NCI-H2171 (cell line): ENCODE results near the gene RASGEF1C.

Source experiments
- DNase-seq: peaks from one replicate; lab custom pipeline; 2025; lab: John Stamatoyannopoulos, UW

Gene RASGEF1C

DNA sequence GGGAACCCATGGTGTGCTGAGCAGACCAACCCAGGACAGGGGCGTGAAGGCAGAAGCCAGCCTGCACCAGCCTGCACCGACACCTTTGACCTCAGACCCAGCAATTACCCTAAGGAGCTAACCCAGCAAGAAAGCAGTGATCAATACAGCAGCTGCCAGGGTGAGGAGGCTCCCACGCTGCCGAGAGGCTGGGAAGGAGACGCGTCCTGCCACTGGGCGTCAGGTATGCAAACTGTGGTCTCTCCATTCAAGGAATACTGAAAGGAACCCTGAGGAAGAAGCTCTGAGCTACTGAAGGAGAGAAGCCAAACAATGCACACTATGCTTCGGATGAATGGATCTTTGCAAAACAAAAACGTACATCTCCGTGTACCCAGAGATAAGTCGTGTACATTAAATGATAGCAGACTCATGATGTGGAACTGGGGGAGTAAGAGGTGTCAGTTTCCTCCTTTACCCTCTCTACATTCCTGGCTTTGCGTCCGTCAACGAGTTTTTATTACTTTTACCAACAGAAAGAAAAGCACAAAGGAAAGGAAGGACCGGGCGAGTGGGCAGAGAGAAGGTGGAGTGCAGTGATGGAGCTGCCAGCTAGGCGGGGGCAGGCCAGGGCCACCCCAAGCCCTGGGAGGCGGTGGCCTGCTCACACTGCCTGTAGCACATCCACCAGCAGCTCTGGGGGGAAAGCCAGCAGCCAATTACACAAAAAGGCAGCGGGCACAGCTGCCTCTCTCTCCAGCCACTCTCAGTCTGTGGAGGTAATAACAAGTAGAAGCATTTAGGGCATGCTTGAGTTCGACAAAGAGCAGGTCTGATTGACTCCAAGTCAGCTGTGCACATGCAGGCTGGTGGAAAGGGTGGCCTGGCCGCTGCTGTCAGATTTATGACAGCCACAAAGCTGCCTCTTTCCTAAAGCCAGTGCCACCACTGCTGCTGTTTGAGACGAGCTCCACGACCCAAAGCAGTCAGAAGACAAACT is 29.3 kb downstream of the RASGEF1C start:
- DNase-seq: no peak

DNA sequence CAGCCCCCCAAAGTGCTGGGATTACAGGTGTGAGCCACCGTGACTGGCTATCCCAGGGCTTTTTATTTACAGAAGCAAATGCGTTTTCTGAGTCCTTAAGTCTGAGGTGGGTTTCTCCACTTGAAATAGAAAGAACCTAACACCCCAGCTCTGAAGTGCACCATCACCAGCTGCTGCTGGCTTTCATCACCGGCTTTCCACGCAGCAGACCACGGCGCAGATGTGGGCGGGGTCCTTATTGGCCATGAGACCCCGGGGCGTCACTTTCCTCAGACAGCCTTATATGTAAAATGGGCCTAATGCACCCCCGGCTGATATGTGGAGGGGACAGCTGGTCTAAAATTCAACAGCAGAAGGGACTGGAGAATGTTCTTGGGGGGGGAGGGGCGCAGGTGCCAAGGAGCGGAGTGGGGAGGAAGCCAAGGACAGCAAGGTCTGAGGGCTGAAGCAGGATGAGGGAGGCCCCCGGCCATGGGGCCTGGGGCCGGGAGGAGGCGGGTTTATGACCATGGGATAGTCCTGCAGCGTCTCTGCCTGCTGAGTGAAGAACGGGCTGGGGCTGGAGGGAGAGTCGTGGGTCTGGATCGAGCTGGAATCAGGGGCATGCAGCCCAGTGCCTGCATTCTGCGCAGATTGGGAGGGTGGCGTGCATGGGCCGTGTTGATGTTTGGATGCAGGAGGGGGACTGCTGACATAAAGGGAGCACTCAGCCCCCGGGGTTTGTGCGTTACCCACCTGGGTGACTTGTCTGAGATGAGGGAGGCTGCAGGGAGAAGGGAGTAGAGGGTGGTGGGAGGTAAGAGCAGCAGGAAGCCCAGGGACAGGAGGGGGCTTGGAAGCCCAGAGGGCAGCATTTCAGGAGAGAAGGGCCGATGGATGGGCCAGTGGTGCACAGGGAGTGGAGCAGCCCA is 30.2 kb downstream of the RASGEF1C start:
- no peak for DNase-seq

DNA sequence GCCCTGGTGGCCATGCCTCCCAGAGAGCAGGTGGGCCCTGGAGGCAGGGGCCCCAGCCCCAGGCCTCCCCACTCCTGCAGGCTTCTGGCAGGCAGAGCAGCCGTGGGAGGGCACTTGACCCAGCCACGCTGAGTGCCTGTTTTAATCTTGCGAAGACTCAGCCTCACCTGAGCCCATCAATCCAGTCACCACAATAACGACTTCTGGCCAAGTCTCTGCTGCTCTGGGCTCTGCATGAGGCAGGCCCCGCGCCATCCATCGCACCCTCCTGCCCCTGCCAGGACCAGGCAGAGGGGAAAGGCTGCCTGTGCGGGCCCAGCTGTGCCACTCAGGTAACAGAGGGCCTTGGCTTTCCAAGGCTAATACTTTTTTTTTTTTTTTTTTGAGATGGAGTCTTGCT is 32.8 kb downstream of the RASGEF1C start:
- no peak for DNase-seq

DNA sequence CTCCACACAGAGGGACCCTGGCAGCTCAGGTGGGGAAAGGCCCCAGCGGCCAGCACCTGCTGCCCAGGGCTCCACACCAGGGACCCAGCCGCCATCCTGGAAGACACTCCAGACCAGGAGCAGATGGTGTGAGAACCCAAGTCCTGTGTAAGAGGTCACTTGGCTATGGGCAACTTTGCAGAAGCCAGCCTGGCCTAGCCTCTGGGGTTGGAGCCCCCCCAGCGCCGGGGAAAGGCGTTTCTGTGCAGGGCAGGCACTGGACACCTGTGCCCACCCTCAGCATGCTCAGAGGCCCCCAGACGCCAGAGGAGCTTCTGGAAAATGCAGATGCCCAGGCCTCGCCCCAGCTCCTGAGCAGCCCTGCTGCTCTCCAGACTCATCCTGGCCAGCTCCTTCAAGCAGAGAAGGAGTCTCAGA is 34.0 kb downstream of the RASGEF1C start:
- DNase-seq: no peak

DNA sequence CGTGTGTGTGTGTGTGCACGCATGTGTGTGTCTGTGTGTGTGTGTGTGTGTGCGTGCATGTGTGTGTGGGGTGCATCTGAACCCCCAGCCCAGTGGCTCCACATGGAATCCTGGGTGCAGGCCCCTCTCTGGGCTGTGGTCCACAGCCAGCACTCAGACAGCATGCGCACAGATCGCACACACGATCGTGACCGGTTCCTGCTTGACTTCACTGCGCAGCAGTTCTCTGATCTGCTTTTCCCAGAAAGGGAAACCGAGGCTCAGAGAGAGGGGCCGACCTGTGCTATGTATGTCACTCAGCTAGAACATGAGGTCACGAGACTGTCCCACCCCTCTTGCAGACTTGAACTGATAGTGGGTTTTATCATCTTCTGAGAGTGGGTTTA is 34.4 kb downstream of the RASGEF1C start:
- DNase-seq: no peak

DNA sequence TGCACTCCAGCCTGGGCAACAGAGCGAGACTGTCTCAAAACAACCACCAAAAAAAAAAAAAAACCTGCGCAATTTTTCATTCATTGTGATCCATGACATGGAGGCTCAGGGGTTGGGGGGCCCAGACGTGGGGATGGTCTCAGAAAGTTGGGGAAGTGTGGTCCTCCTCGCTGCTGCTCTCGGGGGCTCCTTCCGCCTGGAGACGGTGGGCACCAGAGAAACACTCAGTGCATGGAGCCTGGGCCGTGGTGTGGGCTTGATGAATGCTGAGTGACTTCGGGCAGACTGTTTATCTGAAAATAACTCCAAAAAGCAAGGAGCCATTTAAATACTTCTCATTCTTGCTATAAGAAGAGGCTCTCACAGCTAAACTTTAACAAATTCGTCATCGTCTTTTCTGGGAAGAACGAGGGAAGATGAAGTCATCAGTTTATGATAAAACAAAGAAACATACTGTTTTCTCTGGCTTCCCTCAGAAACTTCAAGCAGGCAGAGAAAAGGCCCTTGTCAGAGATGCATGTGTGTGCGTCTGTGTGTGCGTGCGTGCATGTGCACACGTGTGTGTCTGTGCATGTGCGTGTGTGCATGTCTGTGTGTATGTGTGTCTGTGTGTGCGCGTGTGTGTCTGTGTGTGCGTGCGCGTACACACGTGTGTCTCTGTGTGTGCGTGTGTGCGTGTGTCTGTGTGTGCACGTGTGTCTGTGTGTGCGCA is 35.0 kb downstream of the RASGEF1C start:
- DNase-seq: no peak

DNA sequence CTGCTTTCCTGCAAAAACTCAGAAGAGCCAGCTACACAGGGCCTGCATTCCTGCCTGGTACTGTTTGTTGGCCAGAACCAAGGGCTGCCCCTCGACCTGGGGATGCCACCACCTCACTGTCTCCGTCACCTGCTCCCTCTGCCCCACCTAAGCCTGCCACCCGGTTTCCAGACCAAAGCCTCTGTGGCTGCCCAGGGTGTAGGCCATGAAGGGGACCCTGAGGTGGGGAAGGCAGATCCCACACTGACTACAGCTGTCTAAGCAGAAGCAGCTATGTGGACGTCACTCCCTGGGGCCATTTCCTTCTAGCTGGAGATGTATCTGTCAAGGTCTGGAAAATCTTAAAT is 35.8 kb downstream of the RASGEF1C start:
- no peak for DNase-seq

DNA sequence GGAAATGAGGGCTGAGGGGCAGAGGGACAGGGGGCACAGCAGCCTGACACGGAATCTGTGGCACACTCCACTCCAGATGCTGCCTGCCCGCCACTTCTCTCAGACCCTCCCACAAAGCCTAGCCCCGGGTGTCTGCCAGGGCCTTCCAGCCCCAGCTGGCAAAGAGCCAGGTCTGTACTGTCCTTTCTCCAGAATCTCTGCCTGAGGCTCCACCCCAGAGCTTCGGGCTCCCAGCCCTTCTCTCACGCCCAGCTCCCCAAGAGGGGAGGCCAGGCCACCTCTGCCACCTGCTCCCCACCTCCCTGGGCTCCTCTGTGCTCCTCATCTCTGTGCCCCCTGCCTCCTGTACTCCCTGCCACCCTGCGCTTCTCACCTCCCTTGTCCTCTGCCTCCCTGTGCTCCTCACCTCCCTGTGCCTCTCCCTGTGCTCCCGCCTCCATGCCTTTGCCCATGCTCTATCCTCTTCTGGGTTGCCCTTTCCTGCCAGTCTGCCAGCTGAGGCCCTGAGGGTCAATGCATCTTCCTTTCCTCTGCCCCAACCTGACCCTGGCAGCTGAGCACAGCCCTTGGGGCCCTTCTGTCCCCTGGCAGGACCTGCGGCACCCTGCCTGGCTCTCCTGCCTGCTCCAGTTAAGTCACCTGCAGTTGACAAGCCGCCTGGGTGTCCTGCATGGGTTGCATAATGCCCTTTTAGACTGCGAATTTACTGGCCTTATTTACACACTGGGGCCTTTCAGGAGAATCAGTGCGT is 36.4 kb downstream of the RASGEF1C start:
- DNase-seq: peak; percentile 20

DNA sequence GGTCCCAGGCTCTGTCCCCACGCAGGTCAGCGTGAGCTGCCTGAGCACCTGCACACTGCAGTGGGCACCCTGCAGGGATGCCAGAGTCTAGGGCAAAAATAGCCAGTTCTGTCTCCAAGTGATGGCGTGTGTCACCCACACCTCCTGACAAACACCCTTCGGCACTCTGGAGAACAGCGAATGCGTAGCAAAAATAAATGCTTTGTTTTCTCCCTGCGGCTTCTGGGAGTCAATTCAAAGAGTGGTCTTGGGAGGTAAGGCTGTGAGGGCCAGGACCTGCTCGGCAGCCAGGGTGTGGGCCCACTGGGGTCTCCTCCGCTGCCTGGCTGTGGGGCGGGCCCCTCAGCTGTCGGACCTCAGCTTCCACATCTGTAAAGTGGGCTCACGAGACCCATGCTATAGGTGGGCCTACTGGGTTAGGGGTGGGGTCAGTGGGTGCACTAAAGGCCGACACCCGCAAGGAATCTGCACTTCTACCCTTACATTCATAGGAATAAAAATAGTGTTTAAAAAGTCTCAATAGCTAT is 37.4 kb downstream of the RASGEF1C start:
- no peak for DNase-seq

DNA sequence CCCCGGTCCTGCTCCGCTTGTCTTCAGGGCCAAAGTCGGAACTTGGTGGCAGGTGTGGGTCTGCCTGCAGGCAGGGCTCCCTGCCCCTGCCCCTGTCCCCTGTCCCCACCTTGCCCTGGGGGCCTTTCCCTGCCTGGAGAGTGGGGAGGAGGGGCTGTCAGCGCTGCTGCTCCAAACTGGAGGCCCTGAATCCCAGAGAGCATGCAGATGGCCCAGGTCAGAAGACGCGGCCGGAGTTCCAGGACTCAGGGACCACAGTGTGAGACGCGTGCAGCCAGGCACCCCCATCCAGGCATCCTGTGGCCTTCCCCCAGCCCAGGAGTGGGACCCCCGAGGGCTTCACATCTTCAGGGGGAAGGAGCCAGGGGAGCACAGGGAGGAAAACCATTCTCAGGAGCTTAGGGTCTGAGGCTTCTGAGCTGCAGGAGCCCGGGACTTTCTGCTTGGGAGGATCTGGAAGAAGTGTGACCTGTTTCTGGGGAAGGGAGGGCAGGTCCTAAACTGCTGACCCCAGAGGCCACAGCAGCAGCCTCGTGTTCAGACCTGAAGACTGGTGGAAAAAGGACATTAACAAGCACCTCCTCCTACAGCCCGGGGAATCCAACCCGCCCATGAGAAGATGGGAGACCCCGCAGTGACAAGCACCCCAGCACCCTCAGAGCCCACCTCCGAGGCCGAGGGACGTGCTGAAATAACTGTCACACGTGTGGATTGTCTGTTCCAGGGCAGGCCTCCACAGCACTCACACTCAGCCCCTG is 38.0 kb downstream of the RASGEF1C start:
- DNase-seq: no peak

DNA sequence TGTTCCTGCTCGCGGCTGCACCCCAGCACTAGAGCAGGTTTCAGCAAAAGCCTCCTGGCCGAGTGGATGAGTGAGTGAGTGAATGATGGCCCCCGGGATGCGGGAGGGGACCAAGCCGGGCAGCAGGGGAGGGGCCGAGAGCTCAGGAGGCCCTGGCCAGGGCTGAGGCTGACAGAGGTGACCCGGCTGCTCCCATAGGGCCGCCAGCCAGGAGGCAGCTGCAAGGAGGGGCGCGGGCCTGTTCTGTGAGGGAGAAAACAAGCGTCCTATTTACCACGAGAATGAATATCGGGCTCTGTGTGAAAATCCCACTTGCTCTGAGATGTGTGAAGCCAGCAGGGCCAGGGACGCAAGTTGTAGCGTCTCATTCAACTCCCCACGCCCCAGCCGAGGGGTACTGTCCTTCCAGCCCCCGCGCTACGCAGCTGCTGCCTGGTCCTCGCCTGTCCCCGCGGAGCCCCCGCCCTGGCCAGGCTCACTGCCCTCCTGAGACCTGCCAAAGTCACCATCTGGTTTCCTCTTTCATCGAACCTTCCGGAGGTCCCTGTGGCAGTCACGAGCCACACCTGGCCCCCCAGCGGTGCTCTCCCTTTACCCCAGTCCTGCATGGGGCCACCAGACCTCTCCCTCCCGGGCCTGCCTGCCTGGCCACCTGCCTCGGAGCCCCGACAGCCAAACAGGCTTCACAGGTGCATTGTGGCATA is 38.8 kb downstream of the RASGEF1C start:
- no peak for DNase-seq

DNA sequence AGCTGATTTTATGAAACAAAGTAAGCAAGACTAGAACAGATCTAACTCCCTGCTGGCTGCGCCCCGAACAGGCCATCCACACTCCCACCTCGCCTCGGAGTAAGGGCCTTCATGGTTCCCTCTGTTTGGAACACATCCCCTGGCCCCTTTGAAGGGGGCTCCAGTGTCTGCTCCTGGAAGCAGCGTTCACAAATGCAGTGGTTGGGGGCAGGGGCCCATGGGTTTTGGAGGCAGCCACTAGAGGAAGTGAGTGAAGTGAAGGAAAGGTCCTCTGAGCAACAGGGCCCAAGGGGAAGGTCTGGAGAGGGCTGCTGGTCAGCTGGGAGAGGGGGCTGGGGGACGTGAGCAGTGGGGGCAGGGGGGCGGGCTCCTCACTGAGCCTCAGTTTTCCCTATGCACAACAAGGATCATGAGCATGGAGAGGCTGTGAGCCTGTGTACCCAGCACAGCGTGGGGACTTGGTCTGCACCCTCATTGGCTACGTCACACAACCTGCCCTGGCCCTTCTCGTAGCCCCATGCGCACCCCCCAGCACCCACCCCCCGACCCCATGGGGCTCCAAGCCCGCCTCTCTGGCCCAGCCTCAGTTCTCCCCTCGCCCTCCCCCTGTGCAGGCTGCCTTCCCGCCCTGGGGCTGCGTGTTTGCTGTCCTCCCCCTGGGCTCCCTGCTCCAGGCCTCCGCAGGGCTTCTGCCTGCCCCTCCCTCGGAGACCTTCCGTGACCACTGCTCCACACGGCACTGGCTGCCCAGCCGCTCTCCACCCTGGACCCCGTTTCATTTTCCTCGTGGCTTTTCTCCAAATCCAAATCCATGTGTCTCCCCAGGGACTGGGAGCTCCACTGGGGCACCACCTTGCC is 39.5 kb downstream of the RASGEF1C start:
- DNase-seq: no peak

DNA sequence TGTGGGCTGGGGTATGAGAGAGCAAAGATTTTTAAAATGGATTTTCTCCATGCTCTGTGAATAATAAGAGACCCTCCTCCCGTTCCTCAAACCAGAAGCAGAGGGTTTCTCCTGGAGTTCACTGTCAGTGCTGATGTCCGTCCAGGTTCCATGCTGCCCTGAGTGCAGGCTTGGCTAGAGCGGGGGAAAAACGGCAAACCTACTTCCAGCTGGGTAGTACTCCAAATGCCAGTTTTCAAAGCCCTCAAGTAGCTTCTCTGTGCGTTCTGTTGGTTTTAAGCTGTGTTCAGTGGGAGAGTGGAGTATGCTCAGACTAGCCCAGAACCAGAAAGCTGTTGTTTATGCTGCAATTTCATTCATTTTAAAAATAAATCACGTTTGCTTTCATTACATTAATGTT is 40.3 kb downstream of the RASGEF1C start:
- no peak for DNase-seq

DNA sequence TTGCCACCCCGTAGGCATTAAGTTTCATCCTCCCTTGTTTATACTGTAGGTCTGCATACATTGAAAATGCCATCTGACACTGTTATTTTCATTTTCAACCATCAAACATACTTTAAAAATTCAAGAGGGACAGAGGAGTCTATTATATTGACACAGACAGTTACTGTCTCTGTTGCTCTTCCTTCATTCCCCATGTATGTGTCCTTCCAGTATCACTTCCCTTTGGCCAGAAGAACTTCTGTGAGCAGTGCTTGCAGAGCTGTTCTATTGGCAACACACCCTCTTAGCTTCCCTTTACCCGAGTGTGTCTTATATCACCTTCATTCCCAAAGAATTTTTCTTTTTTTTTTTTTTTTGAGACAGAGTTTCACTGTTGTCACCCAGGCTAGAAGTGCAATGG is 42.8 kb downstream of the RASGEF1C start:
- DNase-seq: no peak

DNA sequence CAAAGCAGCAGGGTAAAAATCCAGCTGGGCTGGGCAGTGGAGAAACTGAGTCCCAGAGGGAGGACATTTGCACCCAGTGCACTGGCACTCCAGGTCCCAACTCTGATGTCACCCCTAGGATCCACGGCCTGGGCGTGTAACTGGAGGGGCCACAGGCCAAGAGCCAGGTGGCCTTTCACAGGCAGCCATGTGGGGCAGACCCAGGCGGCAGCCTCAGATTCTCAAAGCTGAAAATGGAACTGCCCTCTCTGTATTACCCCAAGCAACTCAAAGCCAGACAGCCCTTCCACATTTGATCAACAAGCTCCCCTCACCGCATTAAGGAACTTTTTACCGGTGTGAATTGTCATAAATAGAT is 46.7 kb downstream of the RASGEF1C start:
- no peak for DNase-seq

DNA sequence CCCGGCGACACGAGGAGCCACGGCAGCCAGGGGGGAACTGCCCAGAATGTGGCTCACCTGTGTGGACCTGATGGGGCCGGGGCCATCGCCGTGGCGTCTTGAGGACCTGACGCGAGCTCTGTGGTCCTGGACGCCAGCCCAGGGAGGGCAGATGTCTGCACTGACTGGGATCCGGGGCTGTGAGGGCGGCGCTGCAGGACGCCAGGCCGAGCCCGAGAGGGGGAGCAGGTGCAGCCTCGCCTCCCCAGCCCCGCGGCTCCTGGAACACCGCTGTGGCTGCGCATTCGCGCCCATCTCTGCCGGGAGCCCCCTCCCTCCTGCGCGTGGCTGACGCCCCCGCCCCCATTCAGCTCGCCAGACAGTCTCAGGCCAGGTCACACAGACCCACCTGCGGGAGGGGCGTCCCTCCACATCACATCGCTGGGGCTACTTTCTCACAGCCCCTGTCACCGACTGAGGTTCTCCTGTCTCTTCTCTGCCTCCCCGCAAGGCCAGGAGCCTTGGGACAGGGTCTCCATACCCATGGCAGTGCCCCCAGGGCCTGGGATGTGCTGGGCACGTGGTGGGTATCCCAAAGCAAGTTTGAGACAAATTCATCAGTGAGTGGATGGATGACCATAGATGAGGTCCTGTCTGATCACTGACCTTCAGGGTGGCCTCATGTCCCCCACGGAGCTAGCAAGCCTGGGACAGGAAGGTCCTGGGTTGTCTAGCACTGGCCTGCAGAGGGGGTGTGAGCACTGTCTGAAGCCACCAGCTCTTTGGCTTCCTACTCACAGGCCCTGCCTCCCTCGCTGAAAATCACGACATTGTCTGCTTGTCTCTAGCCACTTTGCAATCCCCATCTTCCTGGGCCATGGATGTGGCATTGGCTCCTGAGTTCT is 47.3 kb downstream of the RASGEF1C start:
- peak; percentile 23 for DNase-seq

DNA sequence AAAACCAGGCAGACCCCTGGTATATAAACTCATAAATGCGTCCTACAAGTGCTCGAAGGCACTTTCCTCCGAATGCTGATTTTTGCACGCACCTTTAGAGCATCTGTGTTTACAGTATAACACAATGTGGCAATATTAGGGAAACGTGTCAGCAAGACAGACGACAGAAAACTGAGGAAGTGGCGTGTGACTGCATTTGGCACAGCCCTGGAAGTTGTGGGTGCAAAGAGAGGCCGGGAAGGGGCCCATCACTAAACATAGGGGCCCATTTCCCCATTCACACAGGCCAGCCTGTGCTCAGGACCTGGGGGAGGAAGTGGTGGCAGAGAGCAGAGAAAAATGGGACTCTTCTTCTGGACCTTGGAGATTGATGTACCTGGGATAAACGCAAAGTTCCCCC is 48.2 kb downstream of the RASGEF1C start:
- no peak for DNase-seq

DNA sequence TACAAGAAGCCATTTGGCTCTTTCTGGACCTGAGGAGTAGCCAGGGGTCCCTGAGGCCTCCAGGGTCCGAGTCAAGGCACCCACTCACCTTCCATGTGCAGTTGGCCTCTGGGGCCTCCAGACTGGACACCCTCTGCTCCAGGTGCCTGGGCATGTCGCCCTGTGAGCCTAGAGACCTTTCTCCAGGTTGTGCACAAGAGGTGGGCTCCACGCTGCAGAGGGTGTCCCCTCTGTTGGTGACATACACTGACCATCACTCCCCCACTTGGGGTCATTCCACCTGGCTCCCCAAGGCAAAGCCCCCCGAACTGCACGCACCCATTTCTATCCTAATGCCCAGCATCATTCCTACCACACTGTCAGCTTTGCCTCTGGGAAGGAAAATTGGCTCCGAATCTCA is 48.8 kb downstream of the RASGEF1C start:
- no peak for DNase-seq
